HepG2 (cell line): Measurements from ENCODE around the gene FGF19. TPM values are rescaled to one million over a fixed set of nuclear protein-coding genes. Genes with fewer than 3 reads are reported as not detected.
A peak's percentile ranks its signal among the peaks of the same experiment; 100 is the strongest.

Experiments
- CAMTA2 ChIP-seq: sonication (generic); formaldehyde crosslinking; IDR thresholded peaks from 2 replicates; pipeline ENCODE4 v1.4.0; 2020; ENCODE audit warnings: mild to moderate bottlenecking, missing genetic modification reagents, borderline replicate concordance
- CBX1 ChIP-seq: IDR thresholded peaks from one replicate; pipeline ENCODE4 v1.6.1; 2016; ENCODE audit warnings: antibody characterized with exemption, low read depth
- DBP ChIP-seq: sonication (generic); formaldehyde crosslinking; IDR thresholded peaks from 2 replicates; pipeline ENCODE4 v1.4.0; 2020; ENCODE audit warnings: missing genetic modification reagents; ENCODE audit errors: not compliant biosample characterization
- MBD4 ChIP-seq: IDR thresholded peaks from 2 replicates; pipeline ENCODE4 v1.6.1; 2012; ENCODE audit warnings: low read length, inconsistent platforms, borderline replicate concordance
- MIXL1 ChIP-seq: IDR thresholded peaks from 2 replicates; pipeline ENCODE4 v1.6.1; 2016
- MXD3 ChIP-seq: IDR thresholded peaks from 2 replicates; pipeline ENCODE4 v1.6.1; 2016; ENCODE audit warnings: mild to moderate bottlenecking, missing biosample characterization, missing genetic modification reagents
- NCOA5 ChIP-seq: sonication (generic); formaldehyde crosslinking; IDR thresholded peaks from 2 replicates; pipeline ENCODE4 v1.4.0; 2020; ENCODE audit warnings: missing genetic modification reagents
- NKX3-1 ChIP-seq: sonication (generic); formaldehyde crosslinking; IDR thresholded peaks from 2 replicates; pipeline ENCODE4 v1.5.0; 2020; ENCODE audit warnings: missing genetic modification reagents
- PBX2 ChIP-seq: IDR thresholded peaks from 2 replicates; pipeline ENCODE4 v1.6.1; 2016; ENCODE audit warnings: control low read depth
- RARG ChIP-seq: sonication (generic); formaldehyde crosslinking; IDR thresholded peaks from 2 replicates; pipeline ENCODE4 v1.4.0; 2020; ENCODE audit warnings: low read depth, mild to moderate bottlenecking, missing genetic modification reagents
- REL ChIP-seq: sonication (generic); formaldehyde crosslinking; conservative IDR thresholded peaks from 2 replicates; pipeline ENCODE4 v1.8.0; 2022; ENCODE audit warnings: mild to moderate bottlenecking, missing genetic modification reagents, moderate library complexity
- RERE ChIP-seq: IDR thresholded peaks from 2 replicates; pipeline ENCODE4 v1.6.1; 2016; ENCODE audit warnings: low read depth, missing genetic modification reagents, missing compliant biosample characterization
- SAP130 ChIP-seq: IDR thresholded peaks from 2 replicates; pipeline ENCODE4 v1.6.1; 2016; ENCODE audit warnings: low read depth
- YEATS2 ChIP-seq: sonication (generic); formaldehyde crosslinking; IDR thresholded peaks from 2 replicates; pipeline ENCODE4 v1.4.0; 2020; ENCODE audit warnings: missing genetic modification reagents, borderline replicate concordance
- ZBTB38 ChIP-seq: sonication (generic); formaldehyde crosslinking; IDR thresholded peaks from 2 replicates; pipeline ENCODE4 v1.5.1; 2020; ENCODE audit warnings: mild to moderate bottlenecking, missing genetic modification reagents
- ZNF3 ChIP-seq: IDR thresholded peaks from 2 replicates; pipeline ENCODE4 v1.7.0; 2017; ENCODE audit warnings: inconsistent platforms
- ZNF691 ChIP-seq: sonication (generic); formaldehyde crosslinking; IDR thresholded peaks from 2 replicates; pipeline ENCODE4 v1.4.0; 2020; ENCODE audit warnings: missing genetic modification reagents, low read depth, mild to moderate bottlenecking, borderline replicate concordance
- ZNF746 ChIP-seq: sonication (generic); formaldehyde crosslinking; IDR thresholded peaks from 2 replicates; pipeline ENCODE4 v1.8.0; 2022; ENCODE audit warnings: mild to moderate bottlenecking, missing genetic modification reagents
- ZNF788 ChIP-seq: sonication (generic); formaldehyde crosslinking; IDR thresholded peaks from 2 replicates; pipeline ENCODE4 v1.5.0; 2020; ENCODE audit warnings: mild to moderate bottlenecking, missing genetic modification reagents, borderline replicate concordance
- ZNF850 ChIP-seq: sonication (generic); formaldehyde crosslinking; conservative IDR thresholded peaks from 2 replicates; pipeline ENCODE4 v1.9.0; 2021; ENCODE audit warnings: mild to moderate bottlenecking, missing genetic modification reagents
- ZNF883 ChIP-seq: sonication (generic); formaldehyde crosslinking; IDR thresholded peaks from 2 replicates; pipeline ENCODE4 v1.5.1; 2020; ENCODE audit warnings: mild to moderate bottlenecking, missing genetic modification reagents; ENCODE audit errors: not compliant biosample characterization
- polyA plus RNA-seq, 8 experiments: library from polyadenylated mRNA; depleted of rRNA in 3 of 8; stranded (reverse) in 7 of 8; unstranded in 1 of 8; fragments of >200 nt; fragmentation: Illumina TruSeq in 4 of 8; extraction: Trizol in 4 of 8; gene quantifications; 2 replicates each; pipeline versions ENCODE4 v1.2.1 to v1.2.3, GENCODE V29; 2011 to 2016; ENCODE audit warnings: low read depth in 4 of 8, missing spikeins in 1 of 8, mixed read lengths in 1 of 8; ENCODE audit not compliant: insufficient read depth in 1 of 8
- total RNA-seq, 5 experiments: library from RNA; depleted of rRNA; stranded (reverse); fragments of >200 nt; fragmentation: Illumina TruSeq; extraction: Trizol; gene quantifications; 2 replicates each; pipeline ENCODE4 v1.2.3, GENCODE V29; 2016; ENCODE audit warnings: low read depth in 1 of 5

The FGF19 gene
- total and polyA plus RNA-seq, 2 of the 13 experiments (the other 11 are each of a cell fraction or from before 2014, with no cell fraction given) = 0.07 TPM; not detected in 1

- TF ChIP-seq MXD3 (CRISPR knock-in tag) (no peak), ZNF3 (CRISPR knock-in tag) (no peak), CAMTA2 (CRISPR knock-in tag) (no peak), NCOA5 (CRISPR knock-in tag) (no peak), ZNF850 (CRISPR knock-in tag) (no peak), PBX2 (CRISPR knock-in tag) (no peak), REL (no peak), SAP130 (CRISPR knock-in tag) (peak; percentile 61; the same call in 1 of the 2 replicates), CBX1 (peak; percentile 41), ZNF746 (CRISPR knock-in tag) (0 out of 2 replicates have a peak, but pooled peaks have one; percentile 29), ZNF883 (CRISPR knock-in tag) (no peak), MIXL1 (CRISPR knock-in tag) (no peak), RARG (CRISPR knock-in tag) (no peak), DBP (CRISPR knock-in tag) (no peak), ZNF788 (CRISPR knock-in tag) (no peak), MBD4 (no peak), ZBTB38 (CRISPR knock-in tag) (peak; percentile 74), ZNF691 (CRISPR knock-in tag) (no peak), RERE (no peak), YEATS2 (CRISPR knock-in tag) (no peak; the same call in 1 of the 2 replicates), NKX3-1 (CRISPR knock-in tag) (0 out of 2 replicates have a peak, but pooled peaks have one; percentile 54)
Observed at GRCh38 chr11:69700278-69701140, 3.3 kb downstream of the FGF19 start (continued).
